GM23338 (cell line): ENCODE results near the gene TRPM2. TPM values are rescaled to one million over a fixed set of nuclear protein-coding genes. Genes with fewer than 3 reads are reported as not detected.

Experiments used
- ATAC-seq: fragments of 200-7000 bp; cut with Tn5 transposase; 3 replicates; pipeline ENCODE4 v1.9.1; 2020
- DNase-seq: peaks from one replicate; pipeline ENCODE4 v3.0.0-alpha.2; 2015; ENCODE audit warnings: low spot score
- H2AFZ ChIP-seq: fragments of 200-600 bp; sonication (generic); 2 replicates; pipeline ENCODE4 v1.8.0; 2016; ENCODE audit warnings: antibody characterized with exemption, mild to moderate bottlenecking, moderate library complexity
- H3F3A ChIP-seq: fragments of 200-600 bp; sonication (generic); replicated peaks from 2 replicates; pipeline ENCODE4 v1.8.0; 2017; ENCODE audit warnings: antibody characterized with exemption, mixed run types, low read depth
- H3K27ac ChIP-seq: fragments of 200-600 bp; sonication (generic); 2 replicates; pipeline ENCODE4 v1.6.1; 2016; ENCODE audit warnings: low read depth
- H3K27me3 ChIP-seq: fragments of 200-600 bp; sonication (generic); 2 replicates; pipeline ENCODE4 v1.8.0; 2016; ENCODE audit warnings: mild to moderate bottlenecking, mixed run types, moderate library complexity; ENCODE audit not compliant: insufficient read depth
- H3K36me3 ChIP-seq: fragments of 200-600 bp; sonication (generic); 2 replicates; pipeline ENCODE4 v1.8.0; 2016; ENCODE audit warnings: mild to moderate bottlenecking; ENCODE audit not compliant: insufficient read depth
- H3K4me1 ChIP-seq: fragments of 200-600 bp; sonication (generic); 2 replicates; pipeline ENCODE4 v1.8.0; 2016; ENCODE audit warnings: mild to moderate bottlenecking, moderate library complexity; ENCODE audit not compliant: insufficient read depth
- H3K4me2 ChIP-seq: fragments of 200-600 bp; sonication (generic); 2 replicates; pipeline ENCODE4 v1.7.1; 2017; ENCODE audit warnings: mixed run types
- H3K4me3 ChIP-seq: fragments of 200-600 bp; sonication (generic); 2 replicates; pipeline ENCODE4 v1.6.1; 2016; ENCODE audit warnings: mixed run types
- H3K79me2 ChIP-seq: fragments of 200-600 bp; sonication (generic); replicated peaks from 2 replicates; pipeline ENCODE4 v1.8.0; 2017; ENCODE audit warnings: mild to moderate bottlenecking; ENCODE audit not compliant: insufficient read depth
- H3K9me2 ChIP-seq: fragments of 200-600 bp; sonication (generic); 2 replicates; pipeline ENCODE4 v1.8.0; 2017; ENCODE audit not compliant: insufficient read depth
- H4K20me1 ChIP-seq: fragments of 200-600 bp; sonication (generic); replicated peaks from 2 replicates; pipeline ENCODE4 v1.8.0; 2017; ENCODE audit warnings: mild to moderate bottlenecking; ENCODE audit not compliant: insufficient read depth
- H3K27ac Mint-ChIP-seq: 2 replicates; pipeline ENCODE4 v1.8.0; 2020; ENCODE audit warnings: inconsistent platforms, mild to moderate bottlenecking, moderate library complexity, mixed read lengths
- H3K27me3 Mint-ChIP-seq: 3 replicates; pipeline ENCODE4 v1.8.0; 2022; ENCODE audit warnings: low read depth, mild to moderate bottlenecking, moderate library complexity, mixed read lengths, inconsistent platforms; ENCODE audit not compliant: insufficient read depth, poor library complexity
- H3K36me3 Mint-ChIP-seq: 3 replicates; pipeline ENCODE4 v1.8.0; 2021; ENCODE audit warnings: low read depth, mild to moderate bottlenecking, inconsistent platforms, moderate library complexity, mixed read lengths
- H3K4me1 Mint-ChIP-seq: 3 replicates; pipeline ENCODE4 v1.8.0; 2020; ENCODE audit warnings: mild to moderate bottlenecking, inconsistent platforms, mixed read lengths
- H3K4me3 Mint-ChIP-seq: 3 replicates; pipeline ENCODE4 v1.8.0; 2021; ENCODE audit warnings: moderate library complexity, mild to moderate bottlenecking, inconsistent platforms, mixed read lengths
- H3K9me3 Mint-ChIP-seq: 3 replicates; pipeline ENCODE4 v1.8.0; 2020; ENCODE audit warnings: moderate library complexity, mild to moderate bottlenecking, inconsistent platforms, mixed read lengths
- CTCF ChIP-seq, 2 experiments: fragments of 200-600 bp in 1 of 2; sonication (generic) in 1 of 2; conservative IDR thresholded peaks; 2 replicates each; pipeline versions ENCODE4 v1.5.1 to v1.6.1; 2016 to 2017; ENCODE audit warnings: antibody characterized with exemption in 2 of 2, low read depth in 2 of 2, mild to moderate bottlenecking in 2 of 2, moderate library complexity in 1 of 2
- EZH2 ChIP-seq: fragments of 200-600 bp; sonication (generic); IDR thresholded peaks from one replicate; pipeline ENCODE4 v1.8.0; 2017; ENCODE audit warnings: antibody characterized with exemption, mild to moderate bottlenecking, low read depth; ENCODE audit not compliant: unreplicated experiment
- EZH2phosphoT487 ChIP-seq: fragments of 200-600 bp; sonication (generic); IDR thresholded peaks from one replicate; pipeline ENCODE4 v1.8.1; 2018; ENCODE audit warnings: antibody characterized with exemption; ENCODE audit not compliant: unreplicated experiment
- JUNB ChIP-seq: IDR thresholded peaks from one replicate; pipeline ENCODE4 v1.6.1; 2016; ENCODE audit warnings: antibody characterized with exemption; ENCODE audit not compliant: unreplicated experiment
- NANOG ChIP-seq: IDR thresholded peaks from 2 replicates; pipeline ENCODE4 v1.6.1; 2016; ENCODE audit warnings: antibody characterized with exemption, borderline replicate concordance
- POLR2AphosphoS5 ChIP-seq: IDR thresholded peaks from 2 replicates; pipeline ENCODE4 v1.6.1; 2016; ENCODE audit warnings: antibody characterized with exemption, low read depth
- STAT1 ChIP-seq: IDR thresholded peaks from one replicate; pipeline ENCODE4 v1.6.1; 2016; ENCODE audit warnings: antibody characterized with exemption; ENCODE audit not compliant: unreplicated experiment
- ZNF462 ChIP-seq: fragments of 250-450 bp; sonication (Bioruptor Pico); IDR thresholded peaks from 2 replicates; pipeline ENCODE4 v1.5.0; 2020; ENCODE audit warnings: mild to moderate bottlenecking, moderate library complexity
- polyA plus RNA-seq: library from polyadenylated mRNA; unstranded; fragments of >200 nt; fragmentation: Nextera tagmentation; extraction: Ambion mirVana; gene quantifications from 2 replicates; pipeline ENCODE4 v1.2.1, GENCODE V29; 2016
- total RNA-seq: library from RNA; depleted of rRNA; stranded (reverse); fragments of >200 nt; shearing (Covaris generic); gene quantifications from 2 replicates; pipeline ENCODE4 v1.2.3, GENCODE V29; 2014

The TRPM2 gene
- total and polyA plus RNA-seq, 2 experiments from 2014 or later = 0.53 to 0.83 TPM

GRCh38 chr21:44365251-44365966 lies 12.0 kb downstream of the TRPM2 start (continued):
- no peak for TF ChIP-seq ZNF462 (CRISPR knock-in tag)
- no peak for TF ChIP-seq STAT1
- no peak for TF ChIP-seq CTCF (conservative IDR thresholded peaks at IDR 0.05; ENCODE audit: low read depth in 2 of 2)
- no peak for TF ChIP-seq NANOG
- TF ChIP-seq POLR2AphosphoS5 = no peak

GRCh38 chr21:44365967-44366585 lies 12.7 kb downstream of the TRPM2 start:
- no peak overlapping the region for H3K4me3 Mint-ChIP-seq
- no peak overlapping the region for H3K27ac Mint-ChIP-seq
- H4K20me1 ChIP-seq = no peaks in the 10 kb centered on the region
- 0 out of 3 replicates have a peak, but pooled peaks cover 2% of the 10 kb centered on the region for H3K9me3 Mint-ChIP-seq
- H3K4me1 Mint-ChIP-seq = no peaks in the 10 kb centered on the region; the same call in 2 of the 3 replicates
- no peak for TF ChIP-seq EZH2phosphoT487
- TF ChIP-seq POLR2AphosphoS5 = no peak
- TF ChIP-seq JUNB = no peak
- TF ChIP-seq EZH2 = no peak
- peaks cover 3% of the 10 kb centered on the region; the same call in 1 of the 2 replicates for H3K27me3 ChIP-seq
- H3K79me2 ChIP-seq = no peaks in the 10 kb centered on the region
- no peak for ATAC-seq
- H3F3A ChIP-seq = no peaks in the 10 kb centered on the region
- H3K4me3 ChIP-seq = no peak overlapping the region
- no peak overlapping the region for H3K4me2 ChIP-seq
- no peak overlapping the region for H3K27ac ChIP-seq
- H3K27me3 Mint-ChIP-seq = peaks cover 14% of the 10 kb centered on the region
- no peaks in the 10 kb centered on the region for H3K9me2 ChIP-seq
- DNase-seq = no peak
- H3K36me3 ChIP-seq = no peaks in the 10 kb centered on the region
- no peak overlapping the region for H2AFZ ChIP-seq
- no peaks in the 10 kb centered on the region for H3K4me1 ChIP-seq
- no peaks in the 10 kb centered on the region for H3K36me3 Mint-ChIP-seq
